Activated CD8-positive, alpha-beta memory T cell treated with anti-CD3 and anti-CD28 coated beads for 24 hours (primary cell): ENCODE data around the gene STK36.

Source experiments
- DNase-seq: peaks from one replicate; pipeline ENCODE4 v3.0.0-alpha.2; 2020

STK36 gene

GRCh38 chr2:218671654-218672566, at the start of gene STK36, which contains the start of gene RNF25:
TSS of gene STK36 (plus strand) at chr2:218672086. CDS start at chr2:218672830, 744 bp downstream.
TSS of gene RNF25 (minus strand) at chr2:218672002. CDS start at chr2:218671970, 32 bp downstream.
- peak; percentile 89 for DNase-seq

GRCh38 chr2:218622606-218623365, 49.1 kb upstream of the STK36 start:
- DNase-seq = no peak

GRCh38 chr2:218623366-218623705, 48.5 kb upstream of the STK36 start:
- no peak for DNase-seq

GRCh38 chr2:218626369-218626768, 45.5 kb upstream of the STK36 start:
- no peak for DNase-seq

- DNase-seq = no peak
Observed at GRCh38 chr2:218627939-218628338, 43.9 kb upstream of the STK36 start.

- no peak for DNase-seq
Observed at GRCh38 chr2:218631837-218632236, 40.0 kb upstream of the STK36 start.

- no peak for DNase-seq
Observed at GRCh38 chr2:218635719-218636118, 36.2 kb upstream of the STK36 start.

GRCh38 chr2:218638372-218638771, 33.5 kb upstream of the STK36 start:
- DNase-seq = no peak

GRCh38 chr2:218642121-218642656, 29.7 kb upstream of the STK36 start:
- no peak for DNase-seq

- DNase-seq = no peak
Observed at GRCh38 chr2:218642786-218643185, 29.1 kb upstream of the STK36 start.

GRCh38 chr2:218643751-218644310, 28.1 kb upstream of the STK36 start:
- DNase-seq = no peak

- no peak for DNase-seq
Observed at GRCh38 chr2:218644721-218645120, 27.2 kb upstream of the STK36 start.

- no peak for DNase-seq
Observed at GRCh38 chr2:218645126-218645525, 26.8 kb upstream of the STK36 start.

GRCh38 chr2:218648088-218648786, 23.6 kb upstream of the STK36 start:
- peak; percentile 72 for DNase-seq

GRCh38 chr2:218648787-218649100, 23.1 kb upstream of the STK36 start:
- DNase-seq = no peak

- DNase-seq = no peak
Observed at GRCh38 chr2:218655751-218656150, 16.1 kb upstream of the STK36 start.

- peak; percentile 80 for DNase-seq
Observed at GRCh38 chr2:218658671-218659257, 13.1 kb upstream of the STK36 start.

GRCh38 chr2:218659258-218659987, 12.5 kb upstream of the STK36 start, which contains the start of the genes BCS1L and ZNF142:
TSS of gene BCS1L (plus strand) at chr2:218659683. CDS start at chr2:218660988, 1,305 bp downstream.
TSS of gene ZNF142 (minus strand) at chr2:218659623. CDS start at chr2:218656429, 3,194 bp downstream.
- DNase-seq = peak; percentile 97

- no peak for DNase-seq
Observed at GRCh38 chr2:218659988-218660358, 11.9 kb upstream of the STK36 start.

GRCh38 chr2:218662377-218662776, 9.5 kb upstream of the STK36 start:
- no peak for DNase-seq

GRCh38 chr2:218662827-218663226, 9.1 kb upstream of the STK36 start:
- no peak for DNase-seq

GRCh38 chr2:218663901-218664300, 8.0 kb upstream of the STK36 start:
- DNase-seq = no peak
